ENCODE results near the gene ZNF217.
"Not testable (repeated sequence)": the region's sequence is repeated elsewhere in the genome, so short reads cannot be mapped to it uniquely, and the experiment has no call there.

ZNF217 gene

DNA sequence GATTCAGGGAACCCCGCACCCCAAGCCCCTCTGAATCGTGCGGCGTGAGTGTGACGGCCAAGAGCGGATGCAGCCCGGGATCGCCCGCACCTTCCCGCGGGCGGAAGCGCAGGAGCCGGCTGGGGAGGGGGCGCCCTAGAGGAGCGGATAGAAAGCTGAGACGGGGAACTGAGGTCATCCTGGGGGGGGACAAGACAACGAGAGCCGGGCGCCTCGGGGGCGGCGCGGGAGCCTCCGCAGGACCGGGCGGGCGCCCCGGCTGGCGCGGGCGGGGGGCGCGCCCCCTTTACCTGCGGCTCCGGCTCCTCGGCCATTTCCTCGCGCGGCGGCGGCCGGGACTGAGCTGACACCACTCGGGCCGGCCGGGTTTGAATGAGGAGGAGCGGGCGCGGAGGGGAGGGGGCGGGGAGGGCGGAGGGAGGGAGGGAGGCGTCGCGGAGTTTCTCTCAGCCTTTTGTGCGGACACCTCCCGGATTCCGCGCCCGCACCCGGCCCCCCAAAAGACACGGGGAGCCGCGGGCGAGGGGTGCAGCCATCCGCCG is at the start of gene ZNF217:
ZNF217 (minus strand) TSS at position 374 of the 542 bp plus-strand sequence. CDS start 11,013 bp downstream, outside the sequence.
- not testable (repeated sequence) for DNase-seq

- DNase-seq: no peak
Measured at GRCh38 chr20:53643031-53643832, 49.6 kb upstream of the ZNF217 start.

- DNase-seq: no peak
Measured at GRCh38 chr20:53642196-53643030, 48.8 kb upstream of the ZNF217 start.

DNA sequence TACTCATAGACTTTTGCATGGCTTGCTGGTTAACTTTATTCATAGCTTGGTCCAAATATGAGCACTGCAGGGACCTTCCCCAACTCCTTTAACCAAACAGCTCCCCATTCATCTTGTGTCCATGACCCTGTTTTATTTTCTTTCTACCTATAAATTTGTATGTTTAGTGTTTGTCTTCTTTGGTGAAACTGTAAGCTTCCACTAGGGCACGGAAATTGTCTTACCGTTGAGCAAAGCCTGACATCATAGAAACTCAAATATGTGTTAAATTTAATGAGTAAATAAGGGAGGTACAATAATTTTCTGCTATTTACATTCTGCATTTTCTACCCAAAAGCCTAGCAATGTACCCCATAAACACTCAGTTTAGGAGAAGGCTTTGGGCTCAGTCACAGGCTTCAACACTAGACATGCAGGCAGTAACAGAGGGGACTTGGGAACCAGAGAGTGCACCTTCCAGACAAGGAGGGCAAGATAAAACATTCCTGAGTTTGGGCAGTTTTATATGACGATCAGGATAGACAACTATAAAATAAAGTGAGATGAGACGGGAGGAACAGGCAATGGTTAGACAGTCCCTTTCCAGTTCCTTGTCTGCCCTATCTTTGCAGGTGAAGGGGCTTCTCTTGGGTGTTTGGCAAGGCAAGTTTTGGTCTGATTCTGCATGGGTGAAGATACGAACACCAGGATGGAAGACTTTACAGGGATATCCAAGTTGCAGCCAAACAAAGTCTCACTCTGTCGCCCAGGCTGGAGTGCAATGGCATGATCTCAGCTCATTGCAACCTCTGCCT is 46.2 kb upstream of the ZNF217 start:
- DNase-seq: no peak

GRCh38 chr20:53639128-53639527 is 45.5 kb upstream of the ZNF217 start:
- no peak for DNase-seq

DNA sequence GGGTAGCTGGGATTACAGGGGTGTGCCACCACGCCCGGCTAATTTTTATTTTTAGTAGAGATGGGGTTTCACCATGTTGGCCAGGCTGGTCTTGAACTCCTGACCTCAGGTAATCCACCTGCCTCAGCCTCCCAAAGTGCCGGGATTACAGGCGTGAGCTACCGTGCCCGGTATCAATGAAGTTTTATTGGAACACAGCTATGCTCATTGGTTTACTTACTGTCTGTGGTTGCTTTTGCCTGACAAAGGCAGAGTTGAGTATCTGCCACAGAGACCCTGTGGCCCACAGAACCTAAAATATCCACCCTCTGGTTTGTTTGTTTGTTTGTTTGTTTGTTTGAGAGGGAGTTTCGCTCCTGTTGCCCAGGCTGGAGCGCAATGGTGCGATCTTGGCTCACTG is 43.7 kb upstream of the ZNF217 start:
- DNase-seq: not testable (repeated sequence)

DNA sequence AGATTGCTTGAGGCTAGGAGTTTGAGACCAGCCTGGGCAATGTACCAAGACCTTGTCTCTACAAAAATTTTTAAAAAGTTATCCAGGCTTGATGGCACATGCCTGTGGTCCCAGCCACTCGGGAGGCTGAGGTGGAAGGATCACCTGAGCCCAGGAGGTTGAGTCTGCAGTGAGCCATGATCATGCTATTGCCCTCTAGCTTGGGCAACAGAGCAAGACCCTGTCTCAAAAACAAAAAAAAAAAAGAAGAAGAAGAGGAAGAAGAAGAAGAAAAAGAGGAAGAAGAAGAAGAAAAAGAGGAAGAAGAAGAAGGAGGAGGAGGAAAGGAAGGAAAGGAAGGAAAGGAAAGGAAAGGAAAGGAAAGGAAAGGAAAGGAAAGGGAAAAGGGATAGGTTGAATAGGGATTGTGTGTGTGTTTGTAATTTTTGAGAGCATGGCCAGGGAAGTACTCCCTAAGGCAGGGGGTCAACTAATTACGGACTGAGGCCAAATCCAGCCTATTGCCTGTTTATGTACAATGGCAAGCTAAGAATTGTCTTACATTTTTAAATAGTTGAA is 43.0 kb upstream of the ZNF217 start:
- no peak for DNase-seq

DNA sequence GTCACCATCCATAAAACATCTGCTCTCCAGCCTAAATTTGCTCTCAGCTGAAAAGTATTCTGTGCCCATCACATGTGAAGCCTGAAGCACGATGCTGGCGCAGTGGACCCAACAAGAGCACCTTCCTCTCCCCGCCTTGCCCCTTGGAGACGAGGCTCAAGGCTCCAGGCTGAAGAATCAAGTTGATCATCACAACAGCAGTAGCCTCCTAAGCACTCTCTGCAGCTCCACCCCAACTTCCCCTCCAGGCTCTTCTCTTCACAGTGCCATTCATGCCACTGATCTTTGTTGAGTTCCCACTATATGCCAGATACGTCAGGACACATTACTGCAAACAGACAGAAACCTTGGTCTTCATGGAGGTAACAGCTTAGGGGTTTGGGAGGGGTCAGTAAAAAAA is 41.6 kb upstream of the ZNF217 start:
- DNase-seq: no peak

GRCh38 chr20:53631909-53632662 is 38.4 kb upstream of the ZNF217 start:
- DNase-seq: no peak

GRCh38 chr20:53629436-53629835 is 35.8 kb upstream of the ZNF217 start:
- no peak for DNase-seq

DNA sequence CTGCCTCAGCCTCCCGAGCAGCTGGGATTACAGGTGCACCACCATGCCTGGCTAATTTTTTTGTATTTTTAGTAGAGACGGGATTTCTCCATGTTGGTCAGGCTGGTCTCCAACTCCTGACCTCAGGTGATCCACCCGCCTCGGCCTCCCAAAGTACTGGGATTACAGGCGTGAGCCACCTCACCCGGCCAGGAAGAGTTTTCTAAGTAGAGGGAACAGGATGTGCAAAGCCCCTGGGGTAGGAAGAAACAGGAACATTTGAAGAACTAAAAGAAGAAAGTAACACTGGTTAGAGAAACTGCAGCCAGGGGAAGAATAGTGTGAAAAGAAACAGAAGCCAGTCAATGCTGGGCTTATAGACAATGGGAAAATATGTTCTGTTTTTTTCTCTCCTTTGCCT is 35.1 kb upstream of the ZNF217 start:
- DNase-seq: not testable (repeated sequence)

- DNase-seq: no peak
Measured at GRCh38 chr20:53628076-53628475, 34.4 kb upstream of the ZNF217 start.

GRCh38 chr20:53627001-53627400 is 33.4 kb upstream of the ZNF217 start:
- not testable (repeated sequence) for DNase-seq

DNA sequence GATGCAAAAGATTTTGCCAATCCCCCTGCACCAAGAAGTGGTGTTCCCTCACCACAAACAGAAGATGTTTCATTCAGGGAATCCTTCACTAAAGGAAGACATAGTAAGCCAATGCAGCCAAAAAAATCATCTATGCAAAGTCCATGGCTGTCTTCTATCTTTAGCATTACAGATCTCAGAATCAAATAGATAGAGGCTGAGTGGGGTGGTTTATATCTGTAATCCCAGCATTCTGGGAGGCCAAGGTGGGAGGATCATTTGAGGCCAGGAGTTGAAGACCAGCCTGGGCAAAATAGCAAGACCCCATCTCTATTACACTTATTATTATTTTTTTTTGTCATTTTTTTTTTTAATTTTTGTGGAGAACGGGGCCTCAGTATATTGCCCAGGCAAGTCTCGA is 32.9 kb upstream of the ZNF217 start:
- DNase-seq: no peak

DNA sequence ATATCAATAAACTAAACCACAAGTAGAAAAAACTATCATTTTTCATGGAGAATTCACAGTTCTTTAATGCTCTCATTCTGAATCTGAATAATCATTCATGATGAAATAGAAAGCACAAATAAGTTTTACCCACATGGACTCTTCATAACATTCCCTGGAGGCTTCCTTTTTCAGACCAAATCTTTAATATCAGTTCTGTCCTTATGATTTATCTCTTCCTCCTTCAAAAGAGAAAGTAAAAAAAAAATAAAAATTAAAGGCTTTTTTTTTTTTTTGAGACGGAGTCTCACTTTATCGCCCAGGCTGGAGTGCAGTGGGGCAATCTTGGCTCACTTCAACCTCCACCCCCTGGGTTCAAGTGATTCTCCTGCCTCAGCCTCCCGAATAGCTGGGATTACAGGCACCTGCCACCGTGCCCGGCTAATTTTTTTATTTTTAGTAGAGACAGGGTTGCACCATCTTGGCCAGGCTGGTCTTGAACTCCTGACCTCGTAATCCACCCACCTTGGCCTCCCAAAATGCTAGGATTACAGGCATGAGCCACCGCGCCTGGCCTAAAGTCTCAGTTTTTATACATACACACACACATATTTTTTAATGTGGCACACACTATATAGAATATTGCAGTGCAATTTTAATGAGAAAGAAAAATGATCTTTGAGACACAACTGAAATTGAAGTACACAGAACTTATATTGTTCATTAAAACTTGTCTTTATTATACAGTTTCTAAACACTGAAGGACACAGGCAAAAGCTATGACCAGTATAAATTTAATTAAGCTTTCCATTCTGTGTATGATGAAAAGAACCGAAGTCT is 31.9 kb upstream of the ZNF217 start:
- no peak for DNase-seq

GRCh38 chr20:53624927-53625250 is 31.2 kb upstream of the ZNF217 start:
- DNase-seq: not testable (repeated sequence)

DNA sequence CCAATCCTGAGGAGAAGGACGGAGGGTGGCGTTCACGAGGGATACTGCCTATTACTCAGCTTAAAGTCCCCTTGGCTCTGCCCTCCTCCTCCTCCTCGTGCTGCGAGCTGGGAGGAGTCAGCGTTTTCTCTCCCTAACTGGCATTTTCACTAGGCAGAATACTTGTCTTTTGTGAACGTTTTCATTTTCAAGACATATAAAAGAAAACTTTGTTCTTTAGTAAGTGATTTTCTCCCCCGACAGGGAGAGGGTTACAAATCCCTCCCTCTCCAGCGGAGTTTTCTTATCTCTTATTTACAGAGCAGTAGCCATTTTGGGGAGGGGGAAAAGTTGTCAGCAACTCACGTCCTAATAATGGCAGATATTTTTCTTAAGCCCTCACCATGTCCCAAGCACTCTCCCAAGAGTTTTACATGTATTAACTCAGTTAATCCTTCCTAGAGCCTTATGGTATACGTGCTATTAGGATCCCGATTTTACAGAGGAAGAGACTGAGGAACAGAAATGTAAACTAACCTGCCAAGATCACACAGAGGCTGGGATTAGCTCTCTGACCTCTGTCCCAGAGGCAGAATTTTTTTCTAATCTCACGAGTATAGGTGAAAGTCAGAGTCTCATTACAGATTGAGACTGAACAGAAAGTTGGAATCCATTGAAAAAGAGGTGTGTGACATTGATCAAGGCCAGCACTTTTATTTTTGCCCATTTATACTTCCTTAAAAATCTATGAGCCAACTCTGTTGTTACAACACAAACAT is 30.0 kb upstream of the ZNF217 start:
- peak; percentile 51 for DNase-seq

GRCh38 chr20:53623134-53623453 is 29.5 kb upstream of the ZNF217 start:
- no peak for DNase-seq

DNA sequence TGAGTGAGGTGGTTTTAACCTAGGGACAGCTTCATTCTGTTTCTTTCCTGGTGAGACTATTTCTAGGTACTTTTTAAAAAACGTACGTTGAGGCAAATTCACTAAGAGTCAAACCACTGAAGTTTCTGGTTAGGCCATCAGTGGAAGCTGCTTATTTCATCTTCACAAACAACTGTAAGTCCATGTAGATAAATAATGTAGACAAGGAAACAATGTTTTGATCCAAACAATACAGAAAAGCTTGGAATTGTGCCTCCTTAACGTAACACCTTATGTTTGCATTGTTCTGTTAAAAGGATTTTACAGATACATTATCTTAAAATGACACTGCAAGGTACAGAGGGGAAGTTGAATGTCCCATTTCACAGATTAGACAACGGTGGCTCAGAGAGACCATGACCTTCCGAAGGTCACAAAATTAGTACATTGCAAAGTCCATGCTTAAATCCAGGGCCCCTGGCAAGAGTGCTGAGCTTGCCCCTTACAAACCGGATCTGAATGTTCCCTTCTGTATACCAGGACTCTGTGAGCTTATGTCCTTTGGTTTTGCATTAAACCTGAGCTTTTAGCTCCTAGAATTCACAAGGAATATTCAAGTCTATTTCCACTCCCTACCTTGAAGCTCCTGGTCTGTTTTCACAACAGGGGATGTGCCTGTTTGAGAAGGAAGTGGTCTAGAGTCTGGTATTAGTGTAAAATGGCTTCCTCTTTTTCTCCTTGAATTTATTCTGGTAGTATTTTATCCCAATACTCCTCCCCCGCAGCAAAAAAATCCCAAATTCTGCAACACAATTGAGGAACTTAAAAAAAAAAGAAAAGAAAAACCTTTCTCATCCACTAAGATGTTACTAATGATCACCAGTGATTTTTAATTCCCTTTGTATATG is 28.9 kb upstream of the ZNF217 start:
- DNase-seq: no peak
